Upper lobe of left lung (tissue), 6 donors: ENCODE data around the gene MOB3B. TPM values are rescaled to one million over a fixed set of nuclear protein-coding genes. Genes with fewer than 3 reads are reported as not detected.

Experiments used
- ATAC-seq, 2 donors: fragments of 200-7000 bp; cut with Tn5 transposase; one replicate each; pipeline ENCODE4 v1.9.1; 2022; ENCODE audit warnings: mild to moderate bottlenecking in 2 of 2, moderate library complexity in 2 of 2; ENCODE audit not compliant: low FRiP score in 2 of 2
- DNase-seq, 2 donors: peaks; one replicate each; pipeline ENCODE4 v3.0.0-alpha.2; 2019 to 2020
- H3K27ac ChIP-seq, 4 donors: fragments of 200-600 bp; sonication (generic); one replicate each; pipeline ENCODE4 v1.5.1; 2016 to 2019
- H3K27me3 ChIP-seq, 4 donors: fragments of 200-600 bp; sonication (generic); one replicate each; pipeline ENCODE4 v1.5.1; 2017 to 2019
- H3K36me3 ChIP-seq, 4 donors: fragments of 200-600 bp; sonication (generic); one replicate each; pipeline ENCODE4 v1.5.1; 2016 to 2019
- H3K4me1 ChIP-seq, 4 donors: fragments of 200-600 bp; sonication (generic); one replicate each; pipeline ENCODE4 v1.5.1; 2018 to 2019
- H3K4me3 ChIP-seq, 4 donors: fragments of 200-600 bp; sonication (generic); one replicate each; pipeline ENCODE4 v1.5.1; 2017 to 2019; ENCODE audit warnings: mild to moderate bottlenecking in 2 of 4, moderate library complexity in 1 of 4
- H3K9me3 ChIP-seq, 4 donors: fragments of 200-600 bp; sonication (generic); one replicate each; pipeline ENCODE4 v1.5.1; 2018 to 2019
- CTCF ChIP-seq, 6 experiments: fragments of 450-650 bp in 4 of 6; fragments of 200-600 bp in 2 of 6; sonication (generic) in 2 of 6; IDR thresholded peaks; one replicate each; pipeline ENCODE4 v1.5.1; 2016 to 2019; ENCODE audit warnings: antibody characterized with exemption in 6 of 6
- EP300 ChIP-seq, 4 donors: sonication (generic); formaldehyde crosslinking; IDR thresholded peaks; one replicate each; pipeline ENCODE4 v1.5.1; 2017; ENCODE audit warnings: antibody characterized with exemption in 4 of 4, control low read depth in 2 of 4
- POLR2A ChIP-seq, 4 donors: fragments of 450-650 bp; IDR thresholded peaks; one replicate each; pipeline ENCODE4 v1.5.1; 2016 to 2017; ENCODE audit warnings: antibody characterized with exemption in 4 of 4, mild to moderate bottlenecking in 2 of 4
- POLR2AphosphoS5 ChIP-seq, 2 donors: sonication (generic); formaldehyde crosslinking; IDR thresholded peaks; one replicate each; pipeline ENCODE4 v1.5.1; 2017; ENCODE audit warnings: antibody characterized with exemption in 2 of 2
- WGBS, 2 donors: methylation state at CpG; one replicate each; pipeline ENCODE4 v1.1.5; 2017 to 2018; 5-methylcytosine and 5-hydroxymethylcytosine counted together
- total RNA-seq, 6 donors: library from RNA; depleted of rRNA in 4 of 6; stranded (reverse); fragments of >200 nt in 4 of 6; gene quantifications; one replicate each; pipeline versions ENCODE4 v1.1.0 to v1.2.1, GENCODE V29; 2016 to 2021
- donor health status: DM: no; HTN: no; CAD: no; lungs with moderate emphysema.
- donor health status: DM: no; HTN: yes; CAD: no; lungs with severe emphysema.

MOB3B gene
- total RNA-seq, 6 donors from 2014 or later, result 4.2 to 20.7 (median 8.3) TPM

- Histone ChIP-seq H3K27me3 (no peaks in the 10 kb centered on the region), H3K27ac (no peak overlapping the region), H3K4me3 (no peak overlapping the region), H3K4me1 (peaks cover 5 to 21% (median 10%) of the 10 kb centered on the region in 4 donors), H3K9me3 (no peaks in the 10 kb centered on the region), H3K36me3 (no peaks in the 10 kb centered on the region)
- TF ChIP-seq POLR2AphosphoS5 (IDR thresholded peaks at IDR 0.05) (no peak), POLR2A (IDR thresholded peaks at IDR 0.05) (no peak), EP300 (IDR thresholded peaks at IDR 0.05) (no peak), CTCF (IDR thresholded peaks at IDR 0.05) (no peak)
- DNase-seq (no peak), ATAC-seq (no peak)
- WGBS, 2 donors, result 70 to 74% methylated on average over 6 of the region's 6 CpGs
Observed at GRCh38 chr9:27393054-27393846, 136.4 kb downstream of the MOB3B start.

- Histone ChIP-seq H3K27ac (no peak overlapping the region), H3K36me3 (no peaks in the 10 kb centered on the region), H3K4me3 (no peak overlapping the region), H3K9me3 (no peaks in the 10 kb centered on the region), H3K27me3 (no peaks in the 10 kb centered on the region), H3K4me1 (peaks cover 5 to 21% (median 10%) of the 10 kb centered on the region in 4 donors)
- WGBS, 2 donors, result 92% methylated on average over 4 of the region's 4 CpGs
- DNase-seq (no peak), ATAC-seq (no peak)
- TF ChIP-seq POLR2A (IDR thresholded peaks at IDR 0.05) (no peak), POLR2AphosphoS5 (IDR thresholded peaks at IDR 0.05) (no peak), EP300 (IDR thresholded peaks at IDR 0.05) (no peak), CTCF (IDR thresholded peaks at IDR 0.05) (no peak)
Observed at GRCh38 chr9:27392451-27392850, 137.2 kb downstream of the MOB3B start.

GRCh38 chr9:27391040-27391895 is 138.3 kb downstream of the MOB3B start:
- DNase-seq (no peak), ATAC-seq (no peak)
- TF ChIP-seq CTCF (IDR thresholded peaks at IDR 0.05), result no peak
- no peak for TF ChIP-seq POLR2AphosphoS5 (IDR thresholded peaks at IDR 0.05)
- no peak for TF ChIP-seq EP300 (IDR thresholded peaks at IDR 0.05)
- TF ChIP-seq POLR2A (IDR thresholded peaks at IDR 0.05), result no peak
- Histone ChIP-seq H3K4me1 (peaks cover 5 to 21% (median 11%) of the 10 kb centered on the region in 4 donors), H3K9me3 (no peaks in the 10 kb centered on the region), H3K27me3 (no peaks in the 10 kb centered on the region), H3K36me3 (no peaks in the 10 kb centered on the region), H3K27ac (no peak overlapping the region), H3K4me3 (no peak overlapping the region)
- 76 to 84% methylated on average over 9 of the region's 9 CpGs for WGBS, 2 donors

DNA sequence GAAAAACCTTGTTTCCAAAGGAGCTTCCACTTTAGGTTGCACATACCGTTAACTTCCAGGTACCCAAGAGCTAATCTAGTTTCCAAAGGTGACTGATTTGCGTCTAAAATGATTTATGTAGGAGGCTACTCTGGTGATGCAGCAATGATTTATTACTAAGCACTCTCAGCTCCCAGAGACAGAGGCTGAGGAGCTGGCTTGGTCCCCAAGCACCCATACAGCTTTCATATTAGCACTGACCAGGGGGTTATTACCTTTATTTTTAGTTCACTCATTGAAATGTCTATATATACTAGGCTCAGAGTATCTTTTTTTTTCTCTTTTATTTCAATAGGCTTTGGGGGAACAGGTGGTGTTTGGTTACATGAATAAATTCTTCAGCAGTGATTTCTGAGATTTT is 141.5 kb downstream of the MOB3B start:
- Histone ChIP-seq H3K27ac (no peak overlapping the region), H3K27me3 (no peaks in the 10 kb centered on the region), H3K4me3 (no peak overlapping the region), H3K9me3 (no peaks in the 10 kb centered on the region), H3K4me1 (peaks cover 0 to 14% (median 7%) of the 10 kb centered on the region in 4 donors), H3K36me3 (no peaks in the 10 kb centered on the region)
- 86 to 98% methylated on average over 2 of the region's 2 CpGs for WGBS, 2 donors
- TF ChIP-seq EP300 (IDR thresholded peaks at IDR 0.05) (no peak), POLR2AphosphoS5 (IDR thresholded peaks at IDR 0.05) (no peak), CTCF (IDR thresholded peaks at IDR 0.05) (no peak), POLR2A (IDR thresholded peaks at IDR 0.05) (no peak)
- ATAC-seq (no peak), DNase-seq (no peak)
